Fibroblast of skin of abdomen (primary cell): ENCODE results near the gene NOTCH3.

Source experiments
- DNase-seq: peaks from one replicate; pipeline ENCODE4 v3.0.0-alpha.2; 2013

Gene NOTCH3

DNA sequence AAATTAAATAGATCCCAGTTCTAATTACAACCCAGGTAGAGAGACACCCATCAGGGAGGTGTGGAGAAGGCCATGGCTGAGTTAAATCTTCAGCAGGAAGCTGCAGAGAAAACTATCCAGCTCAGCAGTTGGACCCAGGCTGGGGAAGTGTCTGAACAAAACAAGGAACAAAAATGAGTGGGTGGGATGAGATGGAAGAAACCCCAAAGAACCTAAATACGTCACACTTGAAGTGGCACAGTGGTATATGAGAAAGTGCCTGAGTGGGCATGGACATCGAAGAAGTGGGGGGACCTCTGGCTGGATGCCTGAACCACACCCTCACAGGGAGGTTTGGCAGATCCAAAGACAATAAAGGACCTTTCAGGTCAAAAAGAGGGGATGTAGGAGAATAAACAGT lies 35.0 kb upstream of the NOTCH3 start:
- DNase-seq = no peak

DNA sequence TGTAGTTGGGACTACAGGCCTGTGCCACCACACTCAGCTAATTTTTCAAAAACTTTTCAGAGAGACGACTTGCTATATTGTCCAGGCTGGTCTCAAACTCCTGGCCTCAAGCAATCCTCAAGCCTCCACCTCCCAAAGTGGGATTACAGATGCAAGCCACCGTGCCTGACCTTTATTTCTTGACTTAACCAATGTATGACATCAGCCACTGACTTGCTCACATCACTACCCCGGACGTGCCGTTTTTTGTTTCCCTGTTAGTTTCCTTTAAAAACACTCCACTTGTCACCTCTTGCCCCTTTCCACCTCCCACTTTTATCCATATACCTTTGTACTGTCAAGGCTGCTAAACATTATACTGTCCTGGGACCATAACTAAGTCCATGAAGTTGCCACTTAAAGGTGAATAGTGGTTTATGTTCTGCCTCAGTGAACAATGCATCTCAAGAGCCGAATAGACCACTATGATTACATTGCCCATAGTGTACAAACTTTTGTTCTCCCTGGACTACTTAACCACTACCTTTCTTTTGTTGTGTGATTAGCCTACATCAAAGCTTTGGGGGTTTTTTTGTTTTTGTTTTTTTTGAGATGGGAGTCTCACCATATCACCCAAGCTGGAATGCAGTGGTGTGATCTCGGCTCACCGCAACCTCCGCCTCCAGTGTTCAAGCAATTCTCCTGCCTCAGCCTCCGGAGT lies 33.8 kb upstream of the NOTCH3 start:
- no peak for DNase-seq

DNA sequence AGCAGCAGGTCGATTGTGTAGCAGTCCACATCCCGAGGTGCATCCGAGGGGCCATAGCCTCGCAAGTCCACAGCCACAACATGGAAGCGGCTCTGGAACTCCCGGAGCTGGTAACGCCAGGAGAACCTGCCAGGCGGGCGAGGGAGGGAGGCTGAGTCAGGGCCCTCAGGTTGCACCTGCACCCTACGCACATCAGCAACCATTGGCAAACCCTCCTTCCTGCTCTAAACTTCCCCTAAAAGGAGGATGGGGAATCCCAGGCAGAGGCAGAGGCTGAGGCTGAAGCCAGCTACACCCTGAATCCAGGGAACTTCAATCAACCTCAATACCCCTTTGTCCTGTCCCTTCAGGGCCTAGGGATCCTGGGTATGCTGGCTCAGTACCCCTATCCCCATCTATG lies 30.5 kb upstream of the NOTCH3 start:
- DNase-seq = no peak

DNA sequence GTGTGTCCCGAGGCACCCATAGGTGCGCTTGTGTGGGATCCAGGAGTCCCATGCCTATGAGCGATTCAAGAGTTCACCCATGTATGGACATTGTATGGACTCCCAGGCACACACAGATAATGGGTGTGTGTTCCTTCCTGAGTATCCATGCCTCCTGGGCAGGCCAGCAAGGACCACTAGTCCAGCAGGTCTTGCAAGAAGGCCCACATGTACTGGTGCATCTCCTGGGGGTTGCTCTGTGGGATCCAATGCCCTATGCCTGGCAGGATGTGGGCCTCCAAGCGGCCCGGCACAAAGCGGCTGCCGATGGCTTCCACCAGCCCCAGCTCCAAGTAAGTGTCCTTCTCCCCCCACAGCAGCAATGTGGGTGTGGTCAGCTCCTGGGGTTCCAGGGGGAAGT lies 26.5 kb upstream of the NOTCH3 start:
- no peak for DNase-seq

DNA sequence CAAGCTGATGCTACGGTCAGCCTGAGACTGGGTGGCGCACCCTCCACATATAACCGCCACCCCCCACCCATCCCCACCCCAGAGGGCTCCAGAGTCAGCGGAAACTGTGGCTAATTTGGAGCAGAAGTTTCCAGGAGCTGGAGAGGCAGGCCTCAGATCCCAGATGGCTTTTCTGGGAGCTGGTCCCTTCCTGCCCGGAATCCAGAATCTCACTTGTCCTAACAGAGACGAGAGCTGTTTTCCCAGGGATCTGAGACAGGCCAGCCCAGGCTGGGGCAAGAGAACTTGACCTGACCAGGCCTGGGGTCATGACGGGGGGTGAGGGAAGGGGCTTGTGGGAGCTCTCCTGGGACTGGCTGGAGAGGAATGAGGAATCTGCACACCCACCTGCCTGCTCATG lies 25.0 kb upstream of the NOTCH3 start:
- no peak for DNase-seq

DNA sequence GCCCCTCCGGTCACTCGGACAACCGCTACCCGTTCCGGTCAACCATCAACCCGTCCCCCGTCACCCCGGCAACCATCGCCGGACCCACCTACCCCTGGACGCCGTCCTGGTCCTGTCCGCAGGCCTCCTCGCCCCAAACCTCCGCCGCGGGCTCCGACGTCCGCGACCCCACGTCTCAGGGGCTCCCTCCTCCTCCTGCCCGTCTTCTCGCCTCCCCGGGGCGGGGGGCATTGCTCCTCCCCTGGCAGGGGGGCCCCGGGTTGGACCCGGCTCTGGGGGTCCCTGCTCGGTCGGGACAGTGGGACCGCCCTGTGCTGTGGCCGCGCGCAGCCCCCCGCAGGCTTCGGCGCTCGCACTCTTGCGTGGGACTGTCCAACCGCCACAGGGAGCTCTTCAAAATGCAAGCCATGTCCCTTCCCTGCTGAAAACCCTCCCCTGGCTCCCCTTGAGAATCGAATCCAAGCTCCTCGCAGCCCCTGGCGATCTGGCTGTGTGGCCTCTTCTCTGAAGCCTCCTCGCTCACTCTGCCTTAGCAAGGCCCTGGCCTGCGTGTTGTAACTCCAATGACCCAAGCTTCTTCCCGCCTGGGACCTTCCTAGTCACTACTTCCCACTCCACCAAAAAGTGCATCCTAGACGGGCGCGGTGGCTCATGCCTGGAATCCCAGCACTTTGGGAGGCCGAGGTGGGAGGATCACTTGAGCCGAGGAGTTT lies 23.0 kb upstream of the NOTCH3 start:
- DNase-seq = no peak

DNA sequence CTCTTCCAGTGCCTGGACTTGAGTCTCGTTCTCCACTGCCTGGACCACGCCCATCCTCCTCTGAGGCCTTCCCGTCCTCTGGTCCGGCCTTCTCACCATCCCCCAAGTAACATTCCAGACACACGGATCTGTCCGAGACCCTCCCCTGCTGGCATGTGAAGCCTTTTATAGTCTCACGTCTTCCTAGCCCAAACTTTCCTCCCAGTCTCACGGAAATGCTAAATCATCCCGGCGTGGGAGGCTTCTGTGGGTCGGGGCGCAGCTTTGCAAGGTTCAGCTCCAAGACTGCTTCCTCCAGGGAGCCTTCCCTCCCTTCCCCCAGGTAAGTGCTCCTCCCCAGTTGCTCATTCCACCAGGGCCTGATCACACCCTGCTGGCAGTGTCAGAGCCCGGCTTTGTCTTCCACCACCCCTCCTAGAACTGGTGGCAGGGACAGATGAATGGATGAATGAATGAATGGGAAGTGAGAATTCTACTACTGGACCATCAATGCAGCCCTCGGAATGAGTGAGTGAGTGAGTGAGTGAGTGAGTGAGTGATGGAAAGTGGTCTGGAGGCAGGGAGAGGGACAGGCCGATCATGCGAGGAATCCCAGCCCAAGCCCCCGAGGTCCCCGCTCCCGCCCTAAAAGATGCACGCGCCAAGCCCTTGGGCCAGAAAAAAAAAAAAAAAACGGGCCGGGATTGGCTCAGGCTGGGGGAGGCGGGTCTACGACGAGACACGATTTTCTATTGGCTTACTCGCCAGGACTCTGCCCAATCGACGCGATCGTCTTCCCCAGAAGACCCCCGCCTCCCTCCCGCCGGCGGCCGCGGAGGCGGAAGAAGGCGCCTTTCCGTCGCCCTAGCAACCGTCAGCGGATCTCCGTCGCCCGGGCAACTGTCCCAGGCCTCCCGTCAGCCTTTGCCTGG lies 22.2 kb upstream of the NOTCH3 start:
- peak; percentile 95 for DNase-seq

DNA sequence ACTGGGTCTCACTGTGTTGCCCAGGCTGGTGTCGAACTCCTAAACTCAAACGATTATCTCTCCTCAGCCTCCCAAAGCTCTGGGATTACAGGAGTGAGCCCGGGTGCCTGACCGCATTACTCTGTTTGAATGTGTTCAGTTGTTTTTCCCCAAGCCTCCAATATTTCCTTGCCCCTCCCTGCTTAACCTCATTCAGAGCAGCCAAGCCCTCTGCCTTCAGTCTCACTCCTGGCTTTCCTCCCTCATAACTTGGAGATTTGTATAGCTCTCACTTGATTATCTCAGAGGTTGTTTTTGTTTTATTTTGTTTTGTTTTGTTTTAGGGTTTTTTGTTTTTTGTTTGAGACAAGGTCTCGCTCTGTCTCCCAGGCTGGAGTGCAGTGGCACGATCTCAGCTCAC lies 20.0 kb upstream of the NOTCH3 start:
- DNase-seq = no peak

DNA sequence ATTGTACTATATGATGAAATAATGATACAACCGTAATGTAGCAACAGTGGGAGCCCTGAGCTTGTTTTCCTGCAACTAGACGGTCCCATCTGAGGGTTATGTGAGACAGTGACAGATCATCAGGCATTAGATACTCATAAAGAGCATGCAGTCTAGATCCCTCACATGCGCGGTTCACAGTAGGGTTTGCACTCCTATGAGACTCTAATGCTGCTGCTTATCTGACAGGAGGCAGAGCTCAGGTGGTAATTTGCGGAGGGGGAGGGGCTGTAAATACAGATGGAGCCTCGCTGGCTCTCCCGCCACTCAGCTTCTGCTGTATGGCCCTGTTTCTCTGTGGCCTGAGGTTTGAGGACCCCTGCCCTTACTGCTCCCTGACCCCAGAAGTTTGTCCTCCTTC lies 17.7 kb upstream of the NOTCH3 start:
- DNase-seq = no peak

DNA sequence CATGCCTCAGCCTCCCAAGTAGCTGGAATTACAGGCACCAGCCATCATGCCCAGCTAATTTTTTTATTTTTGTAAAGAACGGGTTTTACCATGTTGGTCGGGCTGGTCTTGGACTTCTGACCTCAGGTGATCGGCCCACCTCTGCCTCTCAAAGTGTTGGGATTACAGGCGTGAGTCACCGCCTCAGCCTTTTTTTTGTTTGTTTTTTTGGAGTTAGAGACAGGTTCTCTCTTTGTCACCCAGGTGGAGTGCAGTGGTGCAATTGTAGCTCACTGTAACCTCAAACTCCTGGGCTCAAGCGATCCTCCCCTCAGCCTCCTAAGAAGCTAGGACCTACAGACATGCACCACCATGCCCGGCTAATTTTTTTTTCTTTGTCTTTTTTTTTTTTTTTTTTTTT lies 15.6 kb upstream of the NOTCH3 start:
- no peak for DNase-seq

DNA sequence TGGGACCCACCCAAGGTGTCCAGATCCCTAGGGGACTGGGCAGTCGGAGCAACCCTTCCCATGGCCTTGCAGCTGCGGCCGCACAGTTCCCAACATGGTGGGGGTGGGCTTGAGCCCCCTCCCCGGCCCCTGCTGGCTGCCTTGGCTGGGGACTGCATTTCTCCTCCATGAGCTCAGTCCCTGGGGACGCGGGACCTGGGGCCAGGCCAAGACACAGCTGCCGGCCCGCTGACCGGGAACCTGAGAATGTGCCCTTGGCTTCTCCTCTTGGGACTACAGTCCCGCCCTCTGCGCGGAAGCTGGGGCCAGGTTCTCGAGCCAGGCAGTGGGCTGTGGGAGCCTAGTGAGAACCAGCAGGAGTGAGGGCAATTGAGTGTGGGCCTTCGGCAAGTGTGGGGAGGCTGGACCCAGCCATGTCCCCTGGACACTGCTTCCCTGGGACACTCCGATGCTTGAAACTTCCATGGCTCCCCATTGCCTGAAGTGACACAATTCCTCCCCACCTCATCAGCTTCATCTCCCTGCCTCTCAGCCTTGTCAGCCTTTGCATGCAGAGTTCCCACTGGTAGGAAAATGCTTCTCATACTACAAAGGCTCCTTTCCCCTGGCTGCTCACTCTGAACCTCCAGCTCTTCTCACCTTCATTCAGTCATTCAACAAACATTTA lies 13.1 kb upstream of the NOTCH3 start:
- DNase-seq = no peak

DNA sequence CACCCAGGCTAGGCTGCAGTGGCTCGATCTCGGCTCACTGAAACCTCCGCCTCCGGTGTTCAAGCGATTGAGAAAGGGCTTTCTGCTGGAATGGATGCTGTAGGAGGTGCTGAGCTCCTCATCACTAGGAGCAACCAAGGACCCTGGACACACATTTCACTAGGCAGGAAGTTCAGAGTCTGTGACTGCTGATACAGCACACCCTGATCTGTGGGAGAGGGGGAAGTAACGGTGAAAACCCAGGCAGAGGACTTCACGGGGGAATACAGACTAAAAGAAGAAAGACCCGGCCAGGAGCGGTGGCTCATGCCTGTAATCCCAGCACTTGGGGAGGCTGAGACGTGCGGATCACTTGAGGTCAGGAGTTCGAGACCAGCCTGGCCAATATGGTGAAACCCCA lies 11.9 kb upstream of the NOTCH3 start:
- no peak for DNase-seq

DNA sequence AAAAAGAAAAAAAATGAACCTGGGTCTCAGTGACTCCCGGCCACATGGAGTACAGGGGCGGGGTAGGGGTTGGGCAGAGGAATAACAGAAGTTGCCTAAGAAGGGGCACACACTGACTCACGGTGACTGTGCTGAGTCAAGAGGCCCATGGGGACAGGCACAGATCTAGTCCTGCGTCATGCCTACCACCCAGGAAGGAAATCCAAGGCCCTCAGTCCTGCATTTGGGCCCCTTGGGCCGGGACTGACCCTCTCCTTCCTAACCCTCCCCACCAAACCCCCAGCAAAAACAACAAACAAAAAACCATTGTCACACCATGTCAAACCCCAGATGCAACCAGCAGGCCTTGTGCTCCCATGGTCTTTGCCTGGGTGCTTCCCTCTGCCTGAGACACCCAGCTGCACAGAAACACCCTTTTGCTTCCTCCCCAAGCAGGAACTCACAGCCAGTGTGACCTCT lies 9.6 kb upstream of the NOTCH3 start:
- no peak for DNase-seq

DNA sequence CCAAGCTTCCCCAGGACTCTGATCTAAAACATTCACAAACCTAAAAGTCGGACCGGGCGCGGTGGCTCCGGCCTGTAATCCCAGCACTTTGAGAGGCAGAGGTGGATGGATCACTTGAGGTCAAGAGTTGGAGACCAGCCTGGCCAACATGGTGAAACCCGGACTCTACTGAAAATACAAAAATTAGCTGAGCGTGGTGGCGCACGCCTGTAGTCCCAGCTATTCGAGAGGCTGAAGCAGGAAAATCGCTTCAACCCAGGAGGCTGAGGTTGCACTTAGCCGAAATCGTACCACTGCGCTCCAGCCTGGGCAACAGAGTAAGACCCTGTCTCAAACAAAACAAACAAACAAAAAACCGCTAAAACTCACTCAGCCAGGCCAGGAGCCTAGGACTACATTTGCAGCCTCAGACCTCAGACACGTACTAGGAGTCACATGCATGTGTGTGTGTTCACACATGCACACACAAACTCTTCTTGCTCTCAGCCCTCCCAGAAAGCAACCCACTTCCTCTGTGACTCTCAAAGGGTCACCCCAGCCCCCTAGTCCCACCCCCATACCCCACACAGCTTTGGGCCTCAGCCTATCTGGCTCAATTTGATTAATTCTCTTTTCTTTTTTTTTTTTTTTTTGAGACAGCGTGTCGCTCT lies 704 bp upstream of the NOTCH3 start:
- DNase-seq = no peak

DNA sequence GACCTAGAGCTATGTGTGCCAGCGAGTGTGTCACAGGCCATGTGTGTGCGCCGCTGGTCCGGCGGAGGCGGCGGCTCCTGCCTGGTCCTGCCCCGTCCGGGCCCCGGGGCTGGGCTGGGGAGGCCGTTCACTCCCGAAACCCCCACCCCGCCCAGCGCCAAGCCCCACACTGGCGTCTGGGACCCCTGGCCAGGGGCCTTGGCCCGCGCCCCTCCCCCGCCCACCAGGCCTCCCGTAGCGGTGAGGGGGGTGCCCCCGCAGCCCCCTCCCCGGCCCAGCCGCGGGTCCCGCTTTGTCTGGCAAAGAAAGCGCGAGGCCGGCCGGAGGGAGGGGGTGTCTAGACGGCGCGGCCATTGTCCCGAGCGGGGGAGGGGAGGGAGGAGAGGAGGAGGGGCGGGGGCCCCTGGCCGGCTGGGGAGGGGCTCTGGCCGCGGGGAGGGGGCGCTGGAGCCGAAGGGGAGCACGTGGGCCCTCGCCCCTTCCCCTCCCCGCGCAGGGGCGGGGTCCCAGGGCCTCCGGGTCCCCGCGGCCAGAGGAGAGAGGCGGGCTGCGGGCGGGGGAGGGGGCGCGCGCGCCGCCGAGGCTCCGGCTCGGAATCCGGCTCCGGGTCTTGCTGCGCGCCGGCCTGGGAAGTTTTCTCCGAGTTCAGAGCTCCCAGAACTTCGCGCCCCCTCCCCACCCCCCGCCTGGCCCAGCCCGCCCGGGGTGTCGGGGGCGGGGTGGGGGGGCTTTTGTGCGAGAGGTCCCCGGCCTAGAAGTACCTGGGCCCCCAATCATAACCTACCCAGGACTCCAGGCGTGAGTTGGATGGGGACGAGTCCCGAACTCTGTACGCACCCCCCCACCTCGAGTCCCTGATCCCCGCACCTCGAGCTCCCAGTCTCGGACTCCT lies 888 bp downstream of the NOTCH3 start:
- DNase-seq = peak; percentile 44

DNA sequence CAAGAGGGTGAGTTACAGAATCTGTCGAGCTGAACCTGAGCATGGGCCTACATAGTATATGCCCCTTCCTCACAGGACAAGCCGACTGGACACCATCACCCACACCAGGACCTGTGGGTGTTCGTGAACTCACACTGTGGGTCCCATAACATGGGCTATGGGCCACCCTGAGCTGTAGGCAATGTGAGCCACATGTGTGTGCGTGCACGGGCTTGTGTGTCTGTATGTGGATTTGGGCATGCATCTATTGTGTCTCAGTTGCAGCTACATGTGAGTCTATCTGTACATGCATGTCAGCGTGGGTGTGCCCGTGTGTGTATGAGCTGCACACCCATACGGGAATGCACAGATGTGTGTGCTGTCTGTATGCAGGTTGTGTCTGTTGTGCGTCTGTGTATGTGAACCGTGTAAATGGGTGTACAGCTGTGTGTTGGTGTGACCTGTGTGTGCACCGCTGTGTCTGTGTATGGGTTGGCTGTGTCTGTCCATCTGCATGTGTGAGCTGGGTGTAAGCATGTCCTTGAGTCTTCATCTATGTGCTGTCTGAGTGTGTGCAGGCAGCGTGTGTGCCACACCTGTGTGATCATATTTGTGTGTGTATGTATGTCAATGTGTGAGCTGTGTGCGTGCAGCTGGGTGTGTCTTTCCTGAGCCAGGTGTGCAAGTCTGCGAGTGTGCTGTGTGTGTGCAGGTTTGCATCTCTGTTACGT lies 1.7 kb downstream of the NOTCH3 start:
- no peak for DNase-seq

DNA sequence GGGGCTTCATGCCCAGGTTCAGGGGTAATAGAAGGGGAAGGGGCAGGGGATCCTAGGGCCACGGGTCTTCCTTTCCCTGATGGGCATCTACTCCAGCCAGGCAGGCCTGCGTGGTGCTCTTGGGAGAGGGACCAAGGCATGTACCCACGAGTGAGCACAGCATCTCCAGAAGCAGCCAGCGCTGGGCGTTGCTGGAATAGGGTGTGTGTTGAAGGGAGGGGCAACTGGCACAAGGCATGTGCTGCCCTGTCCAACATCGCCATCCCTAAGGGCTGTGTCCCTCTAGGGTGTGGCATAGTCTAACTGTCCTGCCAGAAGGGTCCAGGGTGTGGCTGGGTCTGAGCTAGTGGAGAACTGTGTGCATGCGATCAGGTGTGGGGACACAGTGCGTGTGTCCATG lies 2.9 kb downstream of the NOTCH3 start:
- no peak for DNase-seq

DNA sequence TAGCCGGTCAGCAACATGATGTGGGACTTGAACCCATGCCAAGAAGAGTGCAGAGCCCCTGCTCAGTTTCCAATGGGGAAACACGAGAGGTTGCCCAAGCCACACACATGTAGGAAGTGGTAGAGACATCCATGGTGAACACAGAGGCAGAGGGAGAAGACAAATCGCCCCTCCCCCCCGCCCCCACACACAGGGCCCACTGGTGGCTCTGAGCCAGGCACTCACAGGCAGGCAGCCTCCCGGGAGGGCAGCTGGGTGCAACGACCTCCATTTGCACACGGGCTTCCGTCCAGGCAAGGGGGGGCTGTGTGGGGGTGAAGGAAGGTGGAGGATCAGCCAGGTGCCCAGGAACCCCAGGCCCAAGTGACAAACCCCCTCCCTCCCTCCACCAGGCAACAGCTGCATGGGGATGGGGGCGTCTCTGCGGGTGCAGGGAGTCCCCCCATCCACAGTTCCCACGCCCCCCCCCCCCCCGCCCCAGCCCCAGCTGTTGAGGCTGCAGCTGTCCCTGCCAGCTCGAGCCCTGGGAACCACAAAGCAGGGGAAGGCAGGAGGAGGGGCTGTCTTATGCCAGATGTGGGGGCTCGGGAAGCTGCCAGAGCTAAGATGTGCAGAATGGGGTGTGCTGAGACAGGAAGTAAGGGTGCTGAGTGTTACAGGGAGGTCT lies 3.4 kb downstream of the NOTCH3 start:
- DNase-seq = peak; percentile 31

DNA sequence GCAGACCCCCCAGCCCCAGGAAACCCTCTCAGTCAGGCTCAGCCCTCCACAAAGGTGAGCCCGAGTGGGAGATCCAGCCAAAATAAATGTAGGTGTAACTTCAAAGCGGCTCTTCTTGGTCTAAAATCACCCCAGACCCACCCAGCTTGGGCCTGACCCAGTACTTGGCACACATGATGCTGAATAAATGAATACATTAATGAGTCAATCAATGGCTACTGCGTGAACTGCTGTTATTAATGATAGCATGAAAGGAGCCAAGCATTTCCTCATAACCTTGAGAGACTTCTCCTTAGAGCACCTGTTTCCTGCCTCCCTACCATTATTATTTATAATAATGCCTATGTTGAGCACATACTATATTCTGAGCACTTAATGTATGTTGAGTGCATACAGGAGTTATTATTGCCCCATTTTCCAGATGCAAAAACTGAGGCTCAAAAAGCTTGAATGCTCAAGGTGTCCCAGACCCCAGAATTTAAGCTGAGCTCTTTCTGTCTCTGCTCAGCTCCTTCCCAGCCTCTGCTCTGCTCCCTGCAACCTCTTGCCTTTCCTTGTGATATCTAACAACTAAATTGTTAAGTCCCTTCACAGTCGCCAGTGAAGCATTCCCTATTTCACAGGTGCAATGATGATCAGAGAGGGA lies 4.3 kb downstream of the NOTCH3 start:
- DNase-seq = no peak
